ENCODE data around the gene PLA2G3. TPM values are rescaled to one million over a fixed set of nuclear protein-coding genes. Genes with fewer than 3 reads are reported as not detected.

The PLA2G3 gene
- total and polyA plus RNA-seq, 2 donors (not counting 3 experiments of a cell fraction or from before 2014, with no cell fraction given) = 0.75 to 0.84 TPM

- no peak overlapping the region for H2AFZ ChIP-seq (ENCODE audit: low read depth, low read length)
- intact Hi-C loops (cut with micrococcal nuclease) (no loop called here), dilution Hi-C loops (cut with MboI; ENCODE audit: extremely low pct_ligation_motif_present, low sequenced_read_pairs) (no loop called here)
- no peaks in the 10 kb centered on the region for H3K27me3 ChIP-seq (ENCODE audit: control insufficient read depth in 2 of 2, insufficient read depth in 2 of 2, low read length in 2 of 2)
- H4K20me1 ChIP-seq (replicated peaks; ENCODE audit: control insufficient read depth, extremely low read depth, insufficient read depth, low read length) = no peaks in the 10 kb centered on the region
- ChIA-PET POLR2A (no interaction called here), CTCF (no interaction called here)
- FAIRE-seq (no peak), DNase-seq (ENCODE audit: low read depth, low spot score) (no peak)
- BruUV-seq (replicated peaks) = no TSS peak
- H3K4me1 ChIP-seq (ENCODE audit: control insufficient read depth, extremely low read depth, insufficient read depth, low read length) = no peaks in the 10 kb centered on the region
- H3K4me2 ChIP-seq (ENCODE audit: insufficient read depth, low read length) = no peak overlapping the region
- H3K9ac ChIP-seq (replicated peaks; ENCODE audit: extremely low read depth, insufficient read depth, low read length) = no peak overlapping the region
- no peak overlapping the region for H3K27ac ChIP-seq (ENCODE audit: insufficient read depth, low read depth, low read length)
- H3K9me3 ChIP-seq (replicated peaks; ENCODE audit: control insufficient read depth, insufficient read depth, low read length) = no peaks in the 10 kb centered on the region
- H3K4me3 ChIP-seq (replicated peaks in 1 of 3; ENCODE audit: insufficient read depth in 1 of 3, low read depth in 1 of 3, low read length in 3 of 3) = no peak overlapping the region
- peaks cover 0 to 3% of the 10 kb centered on the region in 2 experiments for H3K36me3 ChIP-seq (ENCODE audit: control insufficient read depth in 2 of 2, extremely low read depth in 1 of 2, insufficient read depth in 2 of 2, low read length in 2 of 2)
- H3K9me1 ChIP-seq (replicated peaks; ENCODE audit: control insufficient read depth, extremely low read depth, insufficient read depth, low read length) = no peaks in the 10 kb centered on the region
- peaks cover 25% of the 10 kb centered on the region for H3K79me2 ChIP-seq (ENCODE audit: control insufficient read depth, insufficient read depth, low read length)
- no peak for TF ChIP-seq GATA2 (IDR thresholded peaks at IDR 0.05; ENCODE audit: insufficient read depth, insufficient read length, low read depth, low read length)
- no peak for TF ChIP-seq JUN (IDR thresholded peaks at IDR 0.05; ENCODE audit: borderline replicate concordance, insufficient read depth, insufficient read length, low read depth)
- no peak for TF ChIP-seq POLR2AphosphoS5 (IDR thresholded peaks at IDR 0.05; ENCODE audit: insufficient read depth, low read depth, low read length)
- TF ChIP-seq FOS (IDR thresholded peaks at IDR 0.05; ENCODE audit: borderline replicate concordance, insufficient read depth, low read length) = no peak
- no peak for TF ChIP-seq MYC (IDR thresholded peaks at IDR 0.05; ENCODE audit: low read depth, low read length)
- TF ChIP-seq CTCF (IDR thresholded peaks at IDR 0.05; ENCODE audit: extremely low read depth in 1 of 2, insufficient read depth in 1 of 2, low read depth in 1 of 2, low read length in 2 of 2) = no peak
- no peak for TF ChIP-seq POLR2A (IDR thresholded peaks at IDR 0.05; ENCODE audit: low read depth, low read length)
- no peak for TF ChIP-seq EZH2 (IDR thresholded peaks at IDR 0.05; ENCODE audit: borderline replicate concordance, low read depth, low read length, severe bottlenecking)
- no peak for TF ChIP-seq MAX (IDR thresholded peaks at IDR 0.05; ENCODE audit: insufficient read depth, insufficient read length)
These were observed 39.0 kb upstream of the PLA2G3 start for GRCh38 chr22:31179345-31179744.
